Stomach (tissue), 4 donors: ENCODE measurements around the gene NPAS4.

Experiments
- CTCF ChIP-seq, 7 experiments: fragments of 450-650 bp in 4 of 7; fragments of 200-600 bp in 3 of 7; sonication (generic) in 3 of 7; IDR thresholded peaks; one replicate each; pipeline ENCODE4 v1.5.1; 2016 to 2019; ENCODE audit warnings: antibody characterized with exemption in 7 of 7, control low read depth in 2 of 7, mild to moderate bottlenecking in 1 of 7
- EP300 ChIP-seq: sonication (generic); formaldehyde crosslinking; IDR thresholded peaks from one replicate; pipeline ENCODE4 v1.6.1; 2017; ENCODE audit warnings: antibody characterized with exemption
- POLR2A ChIP-seq, 4 donors: fragments of 450-650 bp; IDR thresholded peaks; one replicate each; pipeline ENCODE4 v1.6.1; 2016; ENCODE audit warnings: antibody characterized with exemption in 4 of 4, control low read depth in 2 of 4, mild to moderate bottlenecking in 1 of 4, moderate library complexity in 1 of 4
- POLR2AphosphoS5 ChIP-seq, 3 donors: sonication (generic); formaldehyde crosslinking; IDR thresholded peaks; one replicate each; pipeline ENCODE4 v1.6.1; 2016; ENCODE audit warnings: antibody characterized with exemption in 3 of 3

GRCh38 chr11:66470015-66470414 is 49.2 kb downstream of the NPAS4 start:
- TF ChIP-seq CTCF (IDR thresholded peaks at IDR 0.05) (no peak), POLR2A (IDR thresholded peaks at IDR 0.05) (no peak), EP300 (no peak), POLR2AphosphoS5 (IDR thresholded peaks at IDR 0.05) (no peak)
